ENCODE measurements around the gene PRKG1. TPM values are rescaled to one million over a fixed set of nuclear protein-coding genes. Genes with fewer than 3 reads are reported as not detected.

Gene PRKG1
- total and polyA plus RNA-seq, 2 experiments from 2014 or later = 18.2 to 21.1 TPM

DNA sequence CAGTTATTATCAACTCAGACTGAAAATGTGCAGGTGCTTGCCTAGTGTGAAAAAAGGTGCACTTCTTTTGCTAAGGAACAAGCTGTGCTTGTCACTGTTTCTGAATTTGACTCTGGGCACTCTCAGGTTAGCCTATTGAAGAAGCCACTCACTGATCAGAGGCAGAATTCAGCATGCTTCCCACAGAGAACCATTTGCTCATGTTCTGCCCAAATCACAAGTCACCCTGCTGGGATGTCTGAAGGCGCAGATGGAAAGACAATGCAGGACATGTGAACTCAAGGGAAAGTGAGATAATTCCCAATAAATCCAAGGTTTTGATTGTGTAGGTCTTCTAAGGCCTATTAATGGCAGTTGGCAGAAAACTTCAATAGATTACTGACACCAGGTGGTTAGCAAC, 672.9 kb downstream of the PRKG1 start:
- H3K9me3 Mint-ChIP-seq = no peaks in the 10 kb centered on the region

More for the DNA sequence above, 672.9 kb downstream of the PRKG1 start:
- Histone ChIP-seq H3K4me3 (no peak overlapping the region), H3K27me3 (ENCODE audit: insufficient read depth) (no peaks in the 10 kb centered on the region), H3K36me3 (ENCODE audit: insufficient read depth) (no peaks in the 10 kb centered on the region), H4K20me1 (replicated peaks; ENCODE audit: insufficient read depth) (no peaks in the 10 kb centered on the region), H3K79me2 (replicated peaks; ENCODE audit: insufficient read depth) (no peaks in the 10 kb centered on the region), H3F3A (replicated peaks; ENCODE audit: low read depth) (no peaks in the 10 kb centered on the region), H2AFZ (no peak overlapping the region), H3K27ac (ENCODE audit: low read depth) (no peak overlapping the region), H3K4me1 (ENCODE audit: insufficient read depth) (0 out of 2 replicates have a peak, but pooled peaks cover 5% of the 10 kb centered on the region), H3K9me2 (ENCODE audit: insufficient read depth) (no peaks in the 10 kb centered on the region), H3K4me2 (no peak overlapping the region)
- H3K4me1 Mint-ChIP-seq = peaks cover 8% of the 10 kb centered on the region
- no peak overlapping the region for H3K27ac Mint-ChIP-seq
- no peak for TF ChIP-seq STAT1 (IDR thresholded peaks at IDR 0.05; ENCODE audit: unreplicated experiment)
- TF ChIP-seq, protein P1, sequence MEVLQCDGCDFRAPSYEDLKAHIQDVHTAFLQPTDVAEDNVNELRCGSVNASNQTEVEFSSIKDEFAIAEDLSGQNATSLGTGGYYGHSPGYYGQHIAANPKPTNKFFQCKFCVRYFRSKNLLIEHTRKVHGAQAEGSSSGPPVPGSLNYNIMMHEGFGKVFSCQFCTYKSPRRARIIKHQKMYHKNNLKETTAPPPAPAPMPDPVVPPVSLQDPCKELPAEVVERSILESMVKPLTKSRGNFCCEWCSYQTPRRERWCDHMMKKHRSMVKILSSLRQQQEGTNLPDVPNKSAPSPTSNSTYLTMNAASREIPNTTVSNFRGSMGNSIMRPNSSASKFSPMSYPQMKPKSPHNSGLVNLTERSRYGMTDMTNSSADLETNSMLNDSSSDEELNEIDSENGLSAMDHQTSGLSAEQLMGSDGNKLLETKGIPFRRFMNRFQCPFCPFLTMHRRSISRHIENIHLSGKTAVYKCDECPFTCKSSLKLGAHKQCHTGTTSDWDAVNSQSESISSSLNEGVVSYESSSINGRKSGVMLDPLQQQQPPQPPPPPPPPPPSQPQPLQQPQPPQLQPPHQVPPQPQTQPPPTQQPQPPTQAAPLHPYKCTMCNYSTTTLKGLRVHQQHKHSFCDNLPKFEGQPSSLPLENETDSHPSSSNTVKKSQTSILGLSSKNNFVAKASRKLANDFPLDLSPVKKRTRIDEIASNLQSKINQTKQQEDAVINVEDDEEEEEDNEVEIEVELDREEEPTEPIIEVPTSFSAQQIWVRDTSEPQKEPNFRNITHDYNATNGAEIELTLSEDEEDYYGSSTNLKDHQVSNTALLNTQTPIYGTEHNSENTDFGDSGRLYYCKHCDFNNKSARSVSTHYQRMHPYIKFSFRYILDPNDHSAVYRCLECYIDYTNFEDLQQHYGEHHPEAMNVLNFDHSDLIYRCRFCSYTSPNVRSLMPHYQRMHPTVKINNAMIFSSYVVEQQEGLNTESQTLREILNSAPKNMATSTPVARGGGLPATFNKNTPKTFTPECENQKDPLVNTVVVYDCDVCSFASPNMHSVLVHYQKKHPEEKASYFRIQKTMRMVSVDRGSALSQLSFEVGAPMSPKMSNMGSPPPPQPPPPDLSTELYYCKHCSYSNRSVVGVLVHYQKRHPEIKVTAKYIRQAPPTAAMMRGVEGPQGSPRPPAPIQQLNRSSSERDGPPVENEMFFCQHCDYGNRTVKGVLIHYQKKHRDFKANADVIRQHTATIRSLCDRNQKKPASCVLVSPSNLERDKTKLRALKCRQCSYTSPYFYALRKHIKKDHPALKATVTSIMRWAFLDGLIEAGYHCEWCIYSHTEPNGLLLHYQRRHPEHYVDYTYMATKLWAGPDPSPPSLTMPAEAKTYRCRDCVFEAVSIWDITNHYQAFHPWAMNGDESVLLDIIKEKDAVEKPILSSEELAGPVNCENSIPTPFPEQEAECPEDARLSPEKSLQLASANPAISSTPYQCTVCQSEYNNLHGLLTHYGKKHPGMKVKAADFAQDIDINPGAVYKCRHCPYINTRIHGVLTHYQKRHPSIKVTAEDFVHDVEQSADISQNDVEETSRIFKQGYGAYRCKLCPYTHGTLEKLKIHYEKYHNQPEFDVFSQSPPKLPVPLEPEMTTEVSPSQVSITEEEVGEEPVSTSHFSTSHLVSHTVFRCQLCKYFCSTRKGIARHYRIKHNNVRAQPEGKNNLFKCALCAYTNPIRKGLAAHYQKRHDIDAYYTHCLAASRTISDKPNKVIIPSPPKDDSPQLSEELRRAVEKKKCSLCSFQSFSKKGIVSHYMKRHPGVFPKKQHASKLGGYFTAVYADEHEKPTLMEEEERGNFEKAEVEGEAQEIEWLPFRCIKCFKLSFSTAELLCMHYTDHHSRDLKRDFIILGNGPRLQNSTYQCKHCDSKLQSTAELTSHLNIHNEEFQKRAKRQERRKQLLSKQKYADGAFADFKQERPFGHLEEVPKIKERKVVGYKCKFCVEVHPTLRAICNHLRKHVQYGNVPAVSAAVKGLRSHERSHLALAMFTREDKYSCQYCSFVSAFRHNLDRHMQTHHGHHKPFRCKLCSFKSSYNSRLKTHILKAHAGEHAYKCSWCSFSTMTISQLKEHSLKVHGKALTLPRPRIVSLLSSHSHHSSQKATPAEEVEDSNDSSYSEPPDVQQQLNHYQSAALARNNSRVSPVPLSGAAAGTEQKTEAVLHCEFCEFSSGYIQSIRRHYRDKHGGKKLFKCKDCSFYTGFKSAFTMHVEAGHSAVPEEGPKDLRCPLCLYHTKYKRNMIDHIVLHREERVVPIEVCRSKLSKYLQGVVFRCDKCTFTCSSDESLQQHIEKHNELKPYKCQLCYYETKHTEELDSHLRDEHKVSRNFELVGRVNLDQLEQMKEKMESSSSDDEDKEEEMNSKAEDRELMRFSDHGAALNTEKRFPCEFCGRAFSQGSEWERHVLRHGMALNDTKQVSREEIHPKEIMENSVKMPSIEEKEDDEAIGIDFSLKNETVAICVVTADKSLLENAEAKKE (CRISPR knock-in tag; IDR thresholded peaks at IDR 0.05) = no peak
- no peak for TF ChIP-seq EZH2 (IDR thresholded peaks at IDR 0.05; ENCODE audit: low read depth, unreplicated experiment)
- TF ChIP-seq ZNF114 (CRISPR knock-in tag; IDR thresholded peaks at IDR 0.05) = no peak
- TF ChIP-seq ZNF331 (CRISPR knock-in tag; IDR thresholded peaks at IDR 0.05; ENCODE audit: low read depth) = no peak
- TF ChIP-seq, protein P2, sequence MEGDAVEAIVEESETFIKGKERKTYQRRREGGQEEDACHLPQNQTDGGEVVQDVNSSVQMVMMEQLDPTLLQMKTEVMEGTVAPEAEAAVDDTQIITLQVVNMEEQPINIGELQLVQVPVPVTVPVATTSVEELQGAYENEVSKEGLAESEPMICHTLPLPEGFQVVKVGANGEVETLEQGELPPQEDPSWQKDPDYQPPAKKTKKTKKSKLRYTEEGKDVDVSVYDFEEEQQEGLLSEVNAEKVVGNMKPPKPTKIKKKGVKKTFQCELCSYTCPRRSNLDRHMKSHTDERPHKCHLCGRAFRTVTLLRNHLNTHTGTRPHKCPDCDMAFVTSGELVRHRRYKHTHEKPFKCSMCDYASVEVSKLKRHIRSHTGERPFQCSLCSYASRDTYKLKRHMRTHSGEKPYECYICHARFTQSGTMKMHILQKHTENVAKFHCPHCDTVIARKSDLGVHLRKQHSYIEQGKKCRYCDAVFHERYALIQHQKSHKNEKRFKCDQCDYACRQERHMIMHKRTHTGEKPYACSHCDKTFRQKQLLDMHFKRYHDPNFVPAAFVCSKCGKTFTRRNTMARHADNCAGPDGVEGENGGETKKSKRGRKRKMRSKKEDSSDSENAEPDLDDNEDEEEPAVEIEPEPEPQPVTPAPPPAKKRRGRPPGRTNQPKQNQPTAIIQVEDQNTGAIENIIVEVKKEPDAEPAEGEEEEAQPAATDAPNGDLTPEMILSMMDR (conservative IDR thresholded peaks at IDR 0.05; ENCODE audit: low read depth in 2 of 2) = no peak
- no peak for TF ChIP-seq POLR2AphosphoS5 (IDR thresholded peaks at IDR 0.05; ENCODE audit: low read depth)
- TF ChIP-seq, protein P3, sequence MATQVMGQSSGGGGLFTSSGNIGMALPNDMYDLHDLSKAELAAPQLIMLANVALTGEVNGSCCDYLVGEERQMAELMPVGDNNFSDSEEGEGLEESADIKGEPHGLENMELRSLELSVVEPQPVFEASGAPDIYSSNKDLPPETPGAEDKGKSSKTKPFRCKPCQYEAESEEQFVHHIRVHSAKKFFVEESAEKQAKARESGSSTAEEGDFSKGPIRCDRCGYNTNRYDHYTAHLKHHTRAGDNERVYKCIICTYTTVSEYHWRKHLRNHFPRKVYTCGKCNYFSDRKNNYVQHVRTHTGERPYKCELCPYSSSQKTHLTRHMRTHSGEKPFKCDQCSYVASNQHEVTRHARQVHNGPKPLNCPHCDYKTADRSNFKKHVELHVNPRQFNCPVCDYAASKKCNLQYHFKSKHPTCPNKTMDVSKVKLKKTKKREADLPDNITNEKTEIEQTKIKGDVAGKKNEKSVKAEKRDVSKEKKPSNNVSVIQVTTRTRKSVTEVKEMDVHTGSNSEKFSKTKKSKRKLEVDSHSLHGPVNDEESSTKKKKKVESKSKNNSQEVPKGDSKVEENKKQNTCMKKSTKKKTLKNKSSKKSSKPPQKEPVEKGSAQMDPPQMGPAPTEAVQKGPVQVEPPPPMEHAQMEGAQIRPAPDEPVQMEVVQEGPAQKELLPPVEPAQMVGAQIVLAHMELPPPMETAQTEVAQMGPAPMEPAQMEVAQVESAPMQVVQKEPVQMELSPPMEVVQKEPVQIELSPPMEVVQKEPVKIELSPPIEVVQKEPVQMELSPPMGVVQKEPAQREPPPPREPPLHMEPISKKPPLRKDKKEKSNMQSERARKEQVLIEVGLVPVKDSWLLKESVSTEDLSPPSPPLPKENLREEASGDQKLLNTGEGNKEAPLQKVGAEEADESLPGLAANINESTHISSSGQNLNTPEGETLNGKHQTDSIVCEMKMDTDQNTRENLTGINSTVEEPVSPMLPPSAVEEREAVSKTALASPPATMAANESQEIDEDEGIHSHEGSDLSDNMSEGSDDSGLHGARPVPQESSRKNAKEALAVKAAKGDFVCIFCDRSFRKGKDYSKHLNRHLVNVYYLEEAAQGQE (IDR thresholded peaks at IDR 0.05; ENCODE audit: unreplicated experiment) = no peak
- no peak for TF ChIP-seq EZH2phosphoT487 (IDR thresholded peaks at IDR 0.05; ENCODE audit: unreplicated experiment)
- no peak for TF ChIP-seq CREB1 (CRISPR knock-in tag; IDR thresholded peaks at IDR 0.05; ENCODE audit: low read depth)
- TF ChIP-seq, protein P4, sequence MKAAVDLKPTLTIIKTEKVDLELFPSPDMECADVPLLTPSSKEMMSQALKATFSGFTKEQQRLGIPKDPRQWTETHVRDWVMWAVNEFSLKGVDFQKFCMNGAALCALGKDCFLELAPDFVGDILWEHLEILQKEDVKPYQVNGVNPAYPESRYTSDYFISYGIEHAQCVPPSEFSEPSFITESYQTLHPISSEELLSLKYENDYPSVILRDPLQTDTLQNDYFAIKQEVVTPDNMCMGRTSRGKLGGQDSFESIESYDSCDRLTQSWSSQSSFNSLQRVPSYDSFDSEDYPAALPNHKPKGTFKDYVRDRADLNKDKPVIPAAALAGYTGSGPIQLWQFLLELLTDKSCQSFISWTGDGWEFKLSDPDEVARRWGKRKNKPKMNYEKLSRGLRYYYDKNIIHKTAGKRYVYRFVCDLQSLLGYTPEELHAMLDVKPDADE (IDR thresholded peaks at IDR 0.05) = no peak
- no peak for TF ChIP-seq JUNB (IDR thresholded peaks at IDR 0.05; ENCODE audit: unreplicated experiment)
- no peak for TF ChIP-seq NANOG (IDR thresholded peaks at IDR 0.05; ENCODE audit: borderline replicate concordance)
- no peaks in the 10 kb centered on the region for H3K27me3 Mint-ChIP-seq (ENCODE audit: insufficient read depth, low read depth, poor library complexity)
- no peaks in the 10 kb centered on the region for H3K36me3 Mint-ChIP-seq (ENCODE audit: low read depth)
- ATAC-seq (peak; percentile 57), DNase-seq (ENCODE audit: low spot score) (no peak)
- H3K4me3 Mint-ChIP-seq = no peak overlapping the region

Data from GM23338 (cell line).